SK-N-SH treated with all-trans-retinoic acid at 6 μM for 48 hours (cell line): ENCODE results near the gene IGSF8.

Experiments used
- ARNTL ChIP-seq: fragments of 450-650 bp; formaldehyde crosslinking; IDR thresholded peaks from 2 replicates; pipeline ENCODE4 v1.5.0; 2020; ENCODE audit warnings: low read depth, mild to moderate bottlenecking, moderate library complexity, borderline replicate concordance
- CSDC2 ChIP-seq: fragments of 250-450 bp; sonication (Bioruptor Pico); IDR thresholded peaks from 2 replicates; pipeline ENCODE4 v1.5.0; 2020; ENCODE audit warnings: mild to moderate bottlenecking, moderate library complexity
- OSR1 ChIP-seq: fragments of 250-450 bp; sonication (Bioruptor Pico); IDR thresholded peaks from 2 replicates; pipeline ENCODE4 v1.8.0; 2022; ENCODE audit warnings: moderate library complexity, mild to moderate bottlenecking, inconsistent platforms
- RARB ChIP-seq: fragments of 250-450 bp; sonication (Bioruptor Pico); IDR thresholded peaks from 2 replicates; pipeline ENCODE4 v1.8.0; 2021; ENCODE audit warnings: mild to moderate bottlenecking, moderate library complexity
- SNAI2 ChIP-seq: fragments of 250-450 bp; sonication (Bioruptor Pico); IDR thresholded peaks from 2 replicates; pipeline ENCODE4 v1.5.0; 2020; ENCODE audit warnings: mild to moderate bottlenecking, moderate library complexity
- TOX ChIP-seq: fragments of 250-450 bp; sonication (Bioruptor Pico); IDR thresholded peaks from 2 replicates; pipeline ENCODE4 v1.8.0; 2021; ENCODE audit warnings: mild to moderate bottlenecking, moderate library complexity, borderline replicate concordance
- ZC3H10 ChIP-seq: fragments of 250-450 bp; sonication (Bioruptor Pico); IDR thresholded peaks from 2 replicates; pipeline ENCODE4 v1.5.1; 2021; ENCODE audit warnings: mild to moderate bottlenecking, moderate library complexity
- ZFP3 ChIP-seq: fragments of 250-450 bp; sonication (Bioruptor Pico); IDR thresholded peaks from 2 replicates; pipeline ENCODE4 v1.5.0; 2020; ENCODE audit warnings: mild to moderate bottlenecking, moderate library complexity
- ZFP30 ChIP-seq: fragments of 450-650 bp; formaldehyde crosslinking; IDR thresholded peaks from 2 replicates; pipeline ENCODE4 v1.5.0; 2022; ENCODE audit warnings: mild to moderate bottlenecking, moderate library complexity
- ZNF565 ChIP-seq: fragments of 450-650 bp; formaldehyde crosslinking; conservative IDR thresholded peaks from 2 replicates; pipeline ENCODE4 v1.5.0; 2020; ENCODE audit warnings: low read depth, mild to moderate bottlenecking, moderate library complexity
- ZNF8 ChIP-seq: fragments of 450-650 bp; formaldehyde crosslinking; IDR thresholded peaks from 2 replicates; pipeline ENCODE4 v1.5.0; 2020; ENCODE audit warnings: mild to moderate bottlenecking, moderate library complexity
- TF ChIP-seq, protein P1 (sequence below): fragments of 250-450 bp; sonication (Bioruptor Pico); IDR thresholded peaks from 2 replicates; pipeline ENCODE4 v1.5.1; 2020; ENCODE audit warnings: low read depth, mild to moderate bottlenecking, moderate library complexity
- TF ChIP-seq, protein P2 (sequence below): fragments of 250-450 bp; sonication (Bioruptor Pico); IDR thresholded peaks from 2 replicates; pipeline ENCODE4 v1.5.1; 2021; ENCODE audit warnings: mild to moderate bottlenecking, moderate library complexity
- TF ChIP-seq, protein P3 (sequence below): fragments of 250-450 bp; sonication (Bioruptor Pico); IDR thresholded peaks from 2 replicates; pipeline ENCODE4 v1.8.0; 2020; ENCODE audit warnings: mild to moderate bottlenecking, moderate library complexity, borderline replicate concordance

DNA sequence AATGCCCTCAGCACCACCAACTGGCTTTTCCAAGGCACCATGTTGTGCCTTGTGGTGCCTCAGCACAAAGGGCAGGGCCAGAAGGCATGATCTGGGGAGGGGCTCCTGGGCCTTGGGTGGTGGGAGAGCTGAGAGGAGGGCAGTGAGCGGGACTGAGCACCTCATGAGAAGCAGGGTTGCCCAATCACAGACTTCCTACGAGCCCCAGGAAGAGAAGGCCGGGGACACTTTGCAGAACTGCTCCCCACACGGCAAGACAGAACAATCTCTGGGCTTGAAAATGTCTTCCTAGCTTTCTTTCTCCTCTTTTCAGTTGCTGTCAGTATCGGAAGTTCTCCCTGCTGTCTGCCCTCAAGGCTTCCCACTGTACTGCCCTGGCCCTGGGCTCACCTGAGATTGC, 35.2 kb downstream of the IGSF8 start:
- TF ChIP-seq ZFP3 (CRISPR knock-in tag): no peak
- TF ChIP-seq ZFP30: no peak
- TF ChIP-seq, protein P1, sequence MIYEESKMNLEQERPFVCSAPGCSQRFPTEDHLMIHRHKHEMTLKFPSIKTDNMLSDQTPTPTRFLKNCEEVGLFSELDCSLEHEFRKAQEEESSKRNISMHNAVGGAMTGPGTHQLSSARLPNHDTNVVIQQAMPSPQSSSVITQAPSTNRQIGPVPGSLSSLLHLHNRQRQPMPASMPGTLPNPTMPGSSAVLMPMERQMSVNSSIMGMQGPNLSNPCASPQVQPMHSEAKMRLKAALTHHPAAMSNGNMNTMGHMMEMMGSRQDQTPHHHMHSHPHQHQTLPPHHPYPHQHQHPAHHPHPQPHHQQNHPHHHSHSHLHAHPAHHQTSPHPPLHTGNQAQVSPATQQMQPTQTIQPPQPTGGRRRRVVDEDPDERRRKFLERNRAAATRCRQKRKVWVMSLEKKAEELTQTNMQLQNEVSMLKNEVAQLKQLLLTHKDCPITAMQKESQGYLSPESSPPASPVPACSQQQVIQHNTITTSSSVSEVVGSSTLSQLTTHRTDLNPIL: no peak
- TF ChIP-seq, protein P2, sequence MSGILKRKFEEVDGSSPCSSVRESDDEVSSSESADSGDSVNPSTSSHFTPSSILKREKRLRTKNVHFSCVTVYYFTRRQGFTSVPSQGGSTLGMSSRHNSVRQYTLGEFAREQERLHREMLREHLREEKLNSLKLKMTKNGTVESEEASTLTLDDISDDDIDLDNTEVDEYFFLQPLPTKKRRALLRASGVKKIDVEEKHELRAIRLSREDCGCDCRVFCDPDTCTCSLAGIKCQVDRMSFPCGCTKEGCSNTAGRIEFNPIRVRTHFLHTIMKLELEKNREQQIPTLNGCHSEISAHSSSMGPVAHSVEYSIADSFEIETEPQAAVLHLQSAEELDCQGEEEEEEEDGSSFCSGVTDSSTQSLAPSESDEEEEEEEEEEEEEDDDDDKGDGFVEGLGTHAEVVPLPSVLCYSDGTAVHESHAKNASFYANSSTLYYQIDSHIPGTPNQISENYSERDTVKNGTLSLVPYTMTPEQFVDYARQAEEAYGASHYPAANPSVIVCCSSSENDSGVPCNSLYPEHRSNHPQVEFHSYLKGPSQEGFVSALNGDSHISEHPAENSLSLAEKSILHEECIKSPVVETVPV (CRISPR knock-in tag): no peak
- no peak for TF ChIP-seq ARNTL
- TF ChIP-seq ZC3H10 (CRISPR knock-in tag): no peak
- TF ChIP-seq ZNF565 (CRISPR knock-in tag): no peak
- no peak for TF ChIP-seq RARB
- TF ChIP-seq OSR1 (CRISPR knock-in tag): no peak
- no peak for TF ChIP-seq ZNF8 (CRISPR knock-in tag)
- no peak for TF ChIP-seq TOX (CRISPR knock-in tag)
- TF ChIP-seq, protein P3, sequence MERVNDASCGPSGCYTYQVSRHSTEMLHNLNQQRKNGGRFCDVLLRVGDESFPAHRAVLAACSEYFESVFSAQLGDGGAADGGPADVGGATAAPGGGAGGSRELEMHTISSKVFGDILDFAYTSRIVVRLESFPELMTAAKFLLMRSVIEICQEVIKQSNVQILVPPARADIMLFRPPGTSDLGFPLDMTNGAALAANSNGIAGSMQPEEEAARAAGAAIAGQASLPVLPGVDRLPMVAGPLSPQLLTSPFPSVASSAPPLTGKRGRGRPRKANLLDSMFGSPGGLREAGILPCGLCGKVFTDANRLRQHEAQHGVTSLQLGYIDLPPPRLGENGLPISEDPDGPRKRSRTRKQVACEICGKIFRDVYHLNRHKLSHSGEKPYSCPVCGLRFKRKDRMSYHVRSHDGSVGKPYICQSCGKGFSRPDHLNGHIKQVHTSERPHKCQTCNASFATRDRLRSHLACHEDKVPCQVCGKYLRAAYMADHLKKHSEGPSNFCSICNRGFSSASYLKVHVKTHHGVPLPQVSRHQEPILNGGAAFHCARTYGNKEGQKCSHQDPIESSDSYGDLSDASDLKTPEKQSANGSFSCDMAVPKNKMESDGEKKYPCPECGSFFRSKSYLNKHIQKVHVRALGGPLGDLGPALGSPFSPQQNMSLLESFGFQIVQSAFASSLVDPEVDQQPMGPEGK: no peak
- no peak for TF ChIP-seq CSDC2 (CRISPR knock-in tag)
- no peak for TF ChIP-seq SNAI2 (CRISPR knock-in tag)
